HG03095 (cell line): ENCODE measurements around the gene IKZF5.

Source experiments
- ATAC-seq: cut with Tn5 transposase; IDR thresholded peaks from one replicate; pipeline ENCODE4 v1.9.1; 2021; ENCODE audit warnings: moderate library complexity; ENCODE audit not compliant: unreplicated experiment

Gene IKZF5

GRCh38 chr10:122983898-122984297, 24.7 kb downstream of the IKZF5 start:
- ATAC-seq, result no peak

GRCh38 chr10:122981066-122981464, 27.5 kb downstream of the IKZF5 start:
- ATAC-seq, result no peak

DNA sequence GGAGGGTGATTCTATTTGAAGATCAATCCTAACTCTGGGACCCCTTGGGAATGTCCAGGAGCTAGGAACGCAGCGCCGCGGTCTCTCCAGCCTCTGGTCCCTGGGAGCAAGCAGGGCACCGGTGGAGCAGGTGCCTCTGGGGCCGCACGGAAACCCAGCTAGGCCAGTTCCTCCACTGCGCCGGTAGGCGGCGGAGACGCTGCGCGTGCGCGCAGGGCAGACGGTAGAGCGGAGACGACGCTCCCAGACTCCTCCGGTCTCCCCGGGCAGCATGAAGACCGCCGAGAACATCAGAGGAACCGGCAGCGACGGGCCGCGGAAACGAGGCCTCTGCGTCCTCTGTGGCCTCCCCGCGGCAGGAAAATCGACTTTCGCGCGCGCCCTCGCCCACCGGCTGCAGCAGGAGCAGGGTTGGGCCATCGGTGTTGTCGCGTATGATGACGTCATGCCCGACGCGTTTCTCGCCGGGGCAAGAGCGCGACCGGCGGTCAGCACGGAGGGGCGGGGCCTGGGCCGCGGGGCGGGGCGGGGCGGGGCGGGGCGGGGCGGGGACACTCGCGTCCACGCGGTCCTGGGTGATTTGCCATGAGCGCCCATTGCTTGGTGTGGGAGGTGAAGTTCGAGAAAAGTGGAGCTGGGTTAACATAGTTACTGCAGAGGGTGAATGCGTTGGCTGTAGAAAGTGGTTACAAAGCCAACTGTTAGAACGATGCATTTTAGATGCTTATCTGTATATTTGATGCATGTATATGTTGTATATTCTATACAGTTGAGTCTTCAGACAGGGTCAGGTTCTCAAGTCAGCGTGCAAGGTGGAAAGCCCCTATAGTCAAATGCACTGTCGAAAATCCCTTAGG, 28.2 kb downstream of the IKZF5 start, which contains the start of gene PSTK:
TSS of gene PSTK (plus strand) at position 193 of the 857 bp plus-strand sequence. CDS start at position 272, 79 bp downstream.
- peak; percentile 97 for ATAC-seq

- no peak for ATAC-seq
Observed at GRCh38 chr10:122974543-122975064, 34.0 kb downstream of the IKZF5 start.

DNA sequence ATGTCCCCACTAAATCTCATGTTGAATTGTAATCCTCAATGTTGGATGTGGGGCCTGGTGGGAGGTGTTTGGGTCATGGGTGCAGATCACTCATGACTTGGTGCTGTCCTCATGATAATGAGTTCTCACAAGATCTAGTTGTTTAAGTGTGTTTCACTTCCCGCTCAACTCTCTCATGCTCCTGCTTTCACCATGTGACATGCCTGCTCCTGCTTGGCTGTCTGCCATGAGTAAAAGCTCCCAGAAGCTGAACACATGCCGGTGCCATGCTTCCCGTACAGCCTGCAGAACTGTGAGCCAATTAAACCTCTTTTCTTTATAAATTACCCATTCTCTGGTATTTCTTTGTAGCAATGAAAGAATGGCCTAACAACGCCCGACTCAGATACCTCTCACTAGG, 34.6 kb downstream of the IKZF5 start:
- ATAC-seq, result no peak

GRCh38 chr10:122968698-122969097, 39.9 kb downstream of the IKZF5 start:
- ATAC-seq, result no peak

- no peak for ATAC-seq
Observed at GRCh38 chr10:122966879-122967278, 41.7 kb downstream of the IKZF5 start.

DNA sequence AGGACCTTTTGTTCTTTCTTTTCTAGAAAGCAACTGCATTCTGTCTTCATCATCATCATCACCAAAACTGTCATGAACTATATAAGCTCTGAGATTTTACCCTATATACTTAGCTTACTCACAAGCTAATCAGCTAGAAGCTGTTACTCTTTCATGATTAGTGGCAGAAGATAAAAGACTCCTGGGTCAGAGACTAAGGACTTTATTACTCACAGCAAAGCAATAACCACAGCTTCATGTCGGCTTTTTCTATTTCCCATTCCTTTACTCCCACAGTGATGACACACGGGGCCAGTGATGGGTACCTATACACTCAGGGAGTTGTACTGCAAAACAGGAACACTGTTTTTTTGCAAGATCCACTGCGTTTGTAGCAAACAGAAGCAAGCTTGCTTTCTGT, 46.2 kb downstream of the IKZF5 start:
- no peak for ATAC-seq

DNA sequence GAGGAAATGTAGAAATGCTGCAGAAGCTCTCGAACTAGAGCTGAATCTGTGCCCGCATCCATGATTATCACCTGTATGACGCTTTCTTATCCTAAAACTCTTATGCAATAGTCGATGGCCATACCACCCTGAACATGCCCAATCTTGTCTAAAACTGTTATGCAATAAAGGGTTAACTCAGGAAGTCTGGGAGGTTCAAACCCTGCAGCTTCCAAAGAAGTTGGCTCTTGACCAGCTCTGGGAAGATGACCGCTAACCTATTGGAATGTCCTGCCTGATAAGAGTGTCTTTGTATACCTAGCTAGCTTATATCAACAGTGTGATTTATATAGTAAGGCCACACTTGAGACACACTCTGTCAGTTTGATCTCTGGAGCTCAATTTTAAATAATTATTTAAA, 51.1 kb downstream of the IKZF5 start:
- no peak for ATAC-seq

DNA sequence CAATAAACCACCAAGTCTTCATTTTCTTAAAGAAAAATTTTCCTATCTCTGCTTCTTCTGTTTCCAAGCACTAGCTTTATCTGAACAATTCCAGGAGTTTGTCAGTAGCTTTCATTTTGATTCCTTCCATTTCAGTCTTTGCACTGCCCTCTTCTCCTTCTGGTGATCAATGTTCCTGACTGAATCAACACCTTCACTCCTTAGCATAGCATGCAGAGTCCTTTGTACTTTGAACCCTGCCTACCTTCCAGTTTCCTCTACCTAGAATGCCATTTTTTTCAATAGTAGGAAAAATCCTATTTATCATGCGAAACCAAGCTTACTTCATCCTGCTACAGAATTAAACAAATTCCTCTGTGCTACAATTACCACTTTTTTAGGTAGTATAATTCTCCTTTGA, 52.7 kb downstream of the IKZF5 start:
- no peak for ATAC-seq

DNA sequence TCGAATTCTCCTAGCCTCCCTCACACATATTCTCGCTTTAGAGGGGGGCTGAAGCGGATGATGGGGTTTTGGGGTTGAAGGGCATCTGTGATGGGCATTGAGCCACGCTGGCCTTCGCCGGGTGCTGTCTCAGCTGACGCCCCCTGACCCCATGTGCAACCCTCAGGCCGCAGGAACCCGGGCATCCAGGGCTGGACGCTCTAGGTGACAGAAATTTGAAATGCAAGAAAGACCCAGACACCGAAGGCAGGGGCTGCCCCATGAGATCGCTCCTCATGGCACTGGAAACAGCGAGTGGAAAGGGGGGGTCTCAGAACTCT, 53.9 kb downstream of the IKZF5 start:
- ATAC-seq, result no peak

- peak; percentile 97 for ATAC-seq
Observed at GRCh38 chr10:122953902-122954730, 54.5 kb downstream of the IKZF5 start, which contains the start of gene C10orf88. Gene C10orf88, minus strand, starts transcription at chr10:122954227. Its CDS starts 49 bp downstream, at chr10:122954178.

DNA sequence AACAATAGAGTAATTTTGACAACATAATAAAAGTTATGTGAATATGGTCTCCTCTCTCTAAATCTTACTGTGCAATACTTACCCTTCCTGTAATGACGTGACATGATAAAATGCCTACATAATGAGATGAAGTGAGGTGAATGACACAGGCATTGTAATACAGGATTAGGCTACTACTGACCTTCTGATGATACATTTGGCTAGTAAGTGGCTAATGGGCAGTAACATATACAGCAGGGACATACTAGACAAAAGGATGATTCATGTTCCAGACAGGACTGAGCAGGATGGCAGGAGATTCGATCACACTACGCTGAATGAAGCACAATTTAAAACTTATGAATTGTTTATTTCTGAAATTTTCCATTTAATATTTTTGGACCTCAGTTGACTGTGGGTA, 59.3 kb downstream of the IKZF5 start:
- no peak for ATAC-seq
